ENCODE measurements around the gene PAFAH1B1.

DNA sequence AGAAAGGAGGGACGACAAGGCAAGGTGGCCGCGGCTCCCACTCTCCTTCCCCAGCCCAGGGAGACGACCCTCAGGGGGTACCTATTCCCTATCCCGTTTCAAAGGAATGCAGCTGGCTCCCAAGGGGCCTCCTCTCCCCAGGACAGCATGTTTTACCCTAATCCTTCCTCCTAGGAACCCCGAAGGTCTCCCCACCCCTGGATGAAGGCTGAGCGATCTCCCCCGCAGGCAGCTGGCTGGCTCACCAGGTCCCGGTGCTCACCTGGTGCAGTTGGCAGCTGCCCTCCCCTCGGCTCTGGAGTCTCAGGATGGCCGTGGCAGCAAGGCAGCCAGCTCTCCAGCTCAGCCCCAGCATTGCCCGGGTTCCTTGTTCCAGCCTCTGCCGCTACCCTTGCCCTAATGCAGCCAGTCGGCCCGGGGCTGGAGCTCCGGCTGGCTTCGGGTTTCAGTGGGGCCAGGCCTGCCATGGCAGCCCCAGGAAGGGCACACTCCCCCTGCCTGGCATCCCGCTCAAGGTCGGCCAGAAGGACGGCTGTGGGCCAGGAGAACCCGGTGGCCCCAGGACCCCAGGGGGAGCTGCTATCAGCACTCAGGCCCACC lies 113.6 kb downstream of the PAFAH1B1 start:
- TF ChIP-seq EZH2 (IDR thresholded peaks at IDR 0.05; ENCODE audit: low read depth, unreplicated experiment) (no peak), EZH2phosphoT487 (IDR thresholded peaks at IDR 0.05; ENCODE audit: unreplicated experiment) (no peak), JUNB (IDR thresholded peaks at IDR 0.05; ENCODE audit: unreplicated experiment) (no peak), ZNF114 (CRISPR knock-in tag; IDR thresholded peaks at IDR 0.05) (no peak), CREB1 (CRISPR knock-in tag; IDR thresholded peaks at IDR 0.05; ENCODE audit: low read depth) (no peak), POLR2AphosphoS5 (IDR thresholded peaks at IDR 0.05; ENCODE audit: low read depth) (no peak), ZNF331 (CRISPR knock-in tag; IDR thresholded peaks at IDR 0.05; ENCODE audit: low read depth) (no peak), STAT1 (IDR thresholded peaks at IDR 0.05; ENCODE audit: unreplicated experiment) (no peak)
- TF ChIP-seq, protein P1, sequence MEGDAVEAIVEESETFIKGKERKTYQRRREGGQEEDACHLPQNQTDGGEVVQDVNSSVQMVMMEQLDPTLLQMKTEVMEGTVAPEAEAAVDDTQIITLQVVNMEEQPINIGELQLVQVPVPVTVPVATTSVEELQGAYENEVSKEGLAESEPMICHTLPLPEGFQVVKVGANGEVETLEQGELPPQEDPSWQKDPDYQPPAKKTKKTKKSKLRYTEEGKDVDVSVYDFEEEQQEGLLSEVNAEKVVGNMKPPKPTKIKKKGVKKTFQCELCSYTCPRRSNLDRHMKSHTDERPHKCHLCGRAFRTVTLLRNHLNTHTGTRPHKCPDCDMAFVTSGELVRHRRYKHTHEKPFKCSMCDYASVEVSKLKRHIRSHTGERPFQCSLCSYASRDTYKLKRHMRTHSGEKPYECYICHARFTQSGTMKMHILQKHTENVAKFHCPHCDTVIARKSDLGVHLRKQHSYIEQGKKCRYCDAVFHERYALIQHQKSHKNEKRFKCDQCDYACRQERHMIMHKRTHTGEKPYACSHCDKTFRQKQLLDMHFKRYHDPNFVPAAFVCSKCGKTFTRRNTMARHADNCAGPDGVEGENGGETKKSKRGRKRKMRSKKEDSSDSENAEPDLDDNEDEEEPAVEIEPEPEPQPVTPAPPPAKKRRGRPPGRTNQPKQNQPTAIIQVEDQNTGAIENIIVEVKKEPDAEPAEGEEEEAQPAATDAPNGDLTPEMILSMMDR (conservative IDR thresholded peaks at IDR 0.05; ENCODE audit: low read depth in 2 of 2) = no peak
- TF ChIP-seq, protein P2, sequence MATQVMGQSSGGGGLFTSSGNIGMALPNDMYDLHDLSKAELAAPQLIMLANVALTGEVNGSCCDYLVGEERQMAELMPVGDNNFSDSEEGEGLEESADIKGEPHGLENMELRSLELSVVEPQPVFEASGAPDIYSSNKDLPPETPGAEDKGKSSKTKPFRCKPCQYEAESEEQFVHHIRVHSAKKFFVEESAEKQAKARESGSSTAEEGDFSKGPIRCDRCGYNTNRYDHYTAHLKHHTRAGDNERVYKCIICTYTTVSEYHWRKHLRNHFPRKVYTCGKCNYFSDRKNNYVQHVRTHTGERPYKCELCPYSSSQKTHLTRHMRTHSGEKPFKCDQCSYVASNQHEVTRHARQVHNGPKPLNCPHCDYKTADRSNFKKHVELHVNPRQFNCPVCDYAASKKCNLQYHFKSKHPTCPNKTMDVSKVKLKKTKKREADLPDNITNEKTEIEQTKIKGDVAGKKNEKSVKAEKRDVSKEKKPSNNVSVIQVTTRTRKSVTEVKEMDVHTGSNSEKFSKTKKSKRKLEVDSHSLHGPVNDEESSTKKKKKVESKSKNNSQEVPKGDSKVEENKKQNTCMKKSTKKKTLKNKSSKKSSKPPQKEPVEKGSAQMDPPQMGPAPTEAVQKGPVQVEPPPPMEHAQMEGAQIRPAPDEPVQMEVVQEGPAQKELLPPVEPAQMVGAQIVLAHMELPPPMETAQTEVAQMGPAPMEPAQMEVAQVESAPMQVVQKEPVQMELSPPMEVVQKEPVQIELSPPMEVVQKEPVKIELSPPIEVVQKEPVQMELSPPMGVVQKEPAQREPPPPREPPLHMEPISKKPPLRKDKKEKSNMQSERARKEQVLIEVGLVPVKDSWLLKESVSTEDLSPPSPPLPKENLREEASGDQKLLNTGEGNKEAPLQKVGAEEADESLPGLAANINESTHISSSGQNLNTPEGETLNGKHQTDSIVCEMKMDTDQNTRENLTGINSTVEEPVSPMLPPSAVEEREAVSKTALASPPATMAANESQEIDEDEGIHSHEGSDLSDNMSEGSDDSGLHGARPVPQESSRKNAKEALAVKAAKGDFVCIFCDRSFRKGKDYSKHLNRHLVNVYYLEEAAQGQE (IDR thresholded peaks at IDR 0.05; ENCODE audit: unreplicated experiment) = no peak
- TF ChIP-seq, protein P3, sequence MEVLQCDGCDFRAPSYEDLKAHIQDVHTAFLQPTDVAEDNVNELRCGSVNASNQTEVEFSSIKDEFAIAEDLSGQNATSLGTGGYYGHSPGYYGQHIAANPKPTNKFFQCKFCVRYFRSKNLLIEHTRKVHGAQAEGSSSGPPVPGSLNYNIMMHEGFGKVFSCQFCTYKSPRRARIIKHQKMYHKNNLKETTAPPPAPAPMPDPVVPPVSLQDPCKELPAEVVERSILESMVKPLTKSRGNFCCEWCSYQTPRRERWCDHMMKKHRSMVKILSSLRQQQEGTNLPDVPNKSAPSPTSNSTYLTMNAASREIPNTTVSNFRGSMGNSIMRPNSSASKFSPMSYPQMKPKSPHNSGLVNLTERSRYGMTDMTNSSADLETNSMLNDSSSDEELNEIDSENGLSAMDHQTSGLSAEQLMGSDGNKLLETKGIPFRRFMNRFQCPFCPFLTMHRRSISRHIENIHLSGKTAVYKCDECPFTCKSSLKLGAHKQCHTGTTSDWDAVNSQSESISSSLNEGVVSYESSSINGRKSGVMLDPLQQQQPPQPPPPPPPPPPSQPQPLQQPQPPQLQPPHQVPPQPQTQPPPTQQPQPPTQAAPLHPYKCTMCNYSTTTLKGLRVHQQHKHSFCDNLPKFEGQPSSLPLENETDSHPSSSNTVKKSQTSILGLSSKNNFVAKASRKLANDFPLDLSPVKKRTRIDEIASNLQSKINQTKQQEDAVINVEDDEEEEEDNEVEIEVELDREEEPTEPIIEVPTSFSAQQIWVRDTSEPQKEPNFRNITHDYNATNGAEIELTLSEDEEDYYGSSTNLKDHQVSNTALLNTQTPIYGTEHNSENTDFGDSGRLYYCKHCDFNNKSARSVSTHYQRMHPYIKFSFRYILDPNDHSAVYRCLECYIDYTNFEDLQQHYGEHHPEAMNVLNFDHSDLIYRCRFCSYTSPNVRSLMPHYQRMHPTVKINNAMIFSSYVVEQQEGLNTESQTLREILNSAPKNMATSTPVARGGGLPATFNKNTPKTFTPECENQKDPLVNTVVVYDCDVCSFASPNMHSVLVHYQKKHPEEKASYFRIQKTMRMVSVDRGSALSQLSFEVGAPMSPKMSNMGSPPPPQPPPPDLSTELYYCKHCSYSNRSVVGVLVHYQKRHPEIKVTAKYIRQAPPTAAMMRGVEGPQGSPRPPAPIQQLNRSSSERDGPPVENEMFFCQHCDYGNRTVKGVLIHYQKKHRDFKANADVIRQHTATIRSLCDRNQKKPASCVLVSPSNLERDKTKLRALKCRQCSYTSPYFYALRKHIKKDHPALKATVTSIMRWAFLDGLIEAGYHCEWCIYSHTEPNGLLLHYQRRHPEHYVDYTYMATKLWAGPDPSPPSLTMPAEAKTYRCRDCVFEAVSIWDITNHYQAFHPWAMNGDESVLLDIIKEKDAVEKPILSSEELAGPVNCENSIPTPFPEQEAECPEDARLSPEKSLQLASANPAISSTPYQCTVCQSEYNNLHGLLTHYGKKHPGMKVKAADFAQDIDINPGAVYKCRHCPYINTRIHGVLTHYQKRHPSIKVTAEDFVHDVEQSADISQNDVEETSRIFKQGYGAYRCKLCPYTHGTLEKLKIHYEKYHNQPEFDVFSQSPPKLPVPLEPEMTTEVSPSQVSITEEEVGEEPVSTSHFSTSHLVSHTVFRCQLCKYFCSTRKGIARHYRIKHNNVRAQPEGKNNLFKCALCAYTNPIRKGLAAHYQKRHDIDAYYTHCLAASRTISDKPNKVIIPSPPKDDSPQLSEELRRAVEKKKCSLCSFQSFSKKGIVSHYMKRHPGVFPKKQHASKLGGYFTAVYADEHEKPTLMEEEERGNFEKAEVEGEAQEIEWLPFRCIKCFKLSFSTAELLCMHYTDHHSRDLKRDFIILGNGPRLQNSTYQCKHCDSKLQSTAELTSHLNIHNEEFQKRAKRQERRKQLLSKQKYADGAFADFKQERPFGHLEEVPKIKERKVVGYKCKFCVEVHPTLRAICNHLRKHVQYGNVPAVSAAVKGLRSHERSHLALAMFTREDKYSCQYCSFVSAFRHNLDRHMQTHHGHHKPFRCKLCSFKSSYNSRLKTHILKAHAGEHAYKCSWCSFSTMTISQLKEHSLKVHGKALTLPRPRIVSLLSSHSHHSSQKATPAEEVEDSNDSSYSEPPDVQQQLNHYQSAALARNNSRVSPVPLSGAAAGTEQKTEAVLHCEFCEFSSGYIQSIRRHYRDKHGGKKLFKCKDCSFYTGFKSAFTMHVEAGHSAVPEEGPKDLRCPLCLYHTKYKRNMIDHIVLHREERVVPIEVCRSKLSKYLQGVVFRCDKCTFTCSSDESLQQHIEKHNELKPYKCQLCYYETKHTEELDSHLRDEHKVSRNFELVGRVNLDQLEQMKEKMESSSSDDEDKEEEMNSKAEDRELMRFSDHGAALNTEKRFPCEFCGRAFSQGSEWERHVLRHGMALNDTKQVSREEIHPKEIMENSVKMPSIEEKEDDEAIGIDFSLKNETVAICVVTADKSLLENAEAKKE (CRISPR knock-in tag; IDR thresholded peaks at IDR 0.05) = no peak

Measured in GM23338 (cell line).